ENCODE measurements around the gene TULP4. TPM values are rescaled to one million over a fixed set of nuclear protein-coding genes. Genes with fewer than 3 reads are reported as not detected.
A peak's percentile ranks its signal among the peaks of the same experiment; 100 is the strongest.
"Not testable (repeated sequence)": the region's sequence is repeated elsewhere in the genome, so short reads cannot be mapped to it uniquely, and the experiment has no call there.

The TULP4 gene
- total RNA-seq, 1 experiment from 2014 or later = 69.4 TPM

DNA sequence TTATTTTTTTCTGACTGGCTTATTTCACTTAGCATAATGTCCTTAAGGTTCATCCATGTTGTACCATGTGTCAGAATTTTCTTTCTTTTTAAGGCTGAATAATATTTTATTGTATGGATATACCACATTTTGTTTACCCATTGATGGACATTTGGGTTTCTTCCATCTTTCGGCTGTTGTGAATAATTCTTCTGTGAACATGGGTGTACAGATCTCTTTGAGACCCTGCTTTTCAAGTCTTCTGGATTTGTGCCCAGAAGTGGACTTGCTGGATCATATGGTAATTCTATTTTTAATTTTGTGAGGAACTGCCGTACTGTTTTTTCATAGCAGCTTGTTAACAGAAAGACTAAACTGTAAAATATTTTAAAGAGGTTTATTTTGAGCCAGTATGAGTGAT lies 153.0 kb downstream of the TULP4 start:
- no peak for DNase-seq (ENCODE audit: low read depth)

DNA sequence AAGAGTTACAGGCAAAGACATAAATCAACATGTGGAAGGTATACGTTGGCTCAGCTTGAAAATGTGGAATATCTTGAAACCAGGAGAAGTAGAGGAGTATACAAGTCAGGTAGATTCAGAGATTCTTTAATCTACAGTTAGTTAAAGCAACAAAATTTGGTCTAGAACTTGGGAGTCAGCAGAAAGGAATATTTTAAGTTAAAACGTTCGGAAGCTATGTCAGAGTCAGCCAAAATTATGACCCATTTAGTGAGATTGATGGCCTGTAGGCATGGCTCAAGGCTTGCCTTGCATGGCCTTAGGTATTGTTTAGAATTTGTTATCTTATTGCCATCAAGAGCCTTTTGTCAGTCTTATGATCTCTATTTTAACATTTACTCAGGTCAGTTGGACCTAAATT lies 153.5 kb downstream of the TULP4 start:
- DNase-seq (ENCODE audit: low read depth) = no peak

DNA sequence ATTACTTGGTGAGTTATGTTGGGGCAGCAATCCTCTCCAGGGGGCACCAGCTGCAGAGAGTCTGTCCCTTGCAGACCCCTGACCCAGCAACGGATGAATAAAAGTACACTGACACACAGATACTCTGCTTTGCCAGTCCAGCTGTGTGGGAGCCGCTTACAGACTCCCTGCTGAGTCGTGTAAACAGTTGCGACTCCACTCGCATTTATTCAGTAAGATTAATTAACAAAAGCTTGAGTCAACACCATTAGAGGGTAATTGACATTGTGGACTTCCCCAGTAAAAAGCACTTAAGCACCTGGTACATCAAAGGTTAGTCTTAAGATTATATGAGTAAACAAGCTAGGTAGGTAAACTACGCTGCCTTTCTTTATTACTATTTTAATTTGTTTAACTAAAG lies 155.7 kb downstream of the TULP4 start:
- no peak for DNase-seq (ENCODE audit: low read depth)

DNA sequence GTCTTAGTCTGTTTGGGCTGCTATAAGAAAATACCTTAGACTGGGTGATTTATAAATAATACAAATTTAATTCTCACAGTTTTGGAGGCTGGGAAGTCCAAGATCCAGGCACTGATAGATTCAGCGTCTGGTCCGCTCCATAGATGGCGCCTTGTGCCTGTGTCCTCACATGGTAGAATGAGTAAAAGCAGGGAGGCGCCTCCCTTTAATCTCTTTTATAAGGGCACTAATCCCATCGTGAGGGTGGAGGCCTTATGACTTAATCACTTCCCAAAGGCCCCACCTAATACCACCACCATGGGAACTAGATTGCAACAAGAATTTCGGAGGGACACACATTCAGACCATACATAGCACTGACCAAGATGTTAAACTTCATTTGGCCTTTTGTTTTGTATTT lies 156.4 kb downstream of the TULP4 start:
- no peak for DNase-seq (ENCODE audit: low read depth)

DNA sequence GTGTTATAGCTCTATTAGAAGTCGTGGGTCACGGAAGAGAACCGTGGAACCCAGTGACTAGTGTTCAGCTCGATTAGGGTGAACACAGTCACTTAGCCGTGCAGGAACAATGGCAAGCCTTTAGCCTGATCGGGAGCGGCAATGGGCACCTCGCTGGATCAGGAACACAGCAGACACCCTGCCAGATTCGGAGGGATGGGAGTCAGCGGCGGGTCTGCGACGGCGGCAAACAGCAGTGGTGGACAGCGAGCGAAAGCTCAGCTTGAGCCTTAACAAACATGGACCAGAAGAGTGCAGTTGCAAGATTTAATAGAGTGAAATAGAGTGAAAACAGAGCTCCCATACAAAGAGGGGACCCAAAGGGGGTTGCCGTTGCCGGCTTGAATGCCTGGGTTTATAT lies 157.8 kb downstream of the TULP4 start:
- DNase-seq (ENCODE audit: low read depth) = not testable (repeated sequence)

GRCh38 chr6:158471339-158471738 lies 159.1 kb downstream of the TULP4 start:
- DNase-seq (ENCODE audit: low read depth) = no peak

GRCh38 chr6:158472447-158472846 lies 160.2 kb downstream of the TULP4 start:
- DNase-seq (ENCODE audit: low read depth) = no peak

- DNase-seq (ENCODE audit: low read depth) = peak; percentile 37
Measured at GRCh38 chr6:158474961-158475343, 162.7 kb downstream of the TULP4 start.

GRCh38 chr6:158475344-158476302 lies 163.4 kb downstream of the TULP4 start:
- peak; percentile 63 for DNase-seq (ENCODE audit: low read depth)

- no peak for DNase-seq (ENCODE audit: low read depth)
Measured at GRCh38 chr6:158476389-158476788, 164.1 kb downstream of the TULP4 start.

GRCh38 chr6:158477722-158478121 lies 165.5 kb downstream of the TULP4 start:
- DNase-seq (ENCODE audit: low read depth) = not testable (repeated sequence)

- DNase-seq (ENCODE audit: low read depth) = no peak
Measured at GRCh38 chr6:158480989-158481388, 168.7 kb downstream of the TULP4 start.

DNA sequence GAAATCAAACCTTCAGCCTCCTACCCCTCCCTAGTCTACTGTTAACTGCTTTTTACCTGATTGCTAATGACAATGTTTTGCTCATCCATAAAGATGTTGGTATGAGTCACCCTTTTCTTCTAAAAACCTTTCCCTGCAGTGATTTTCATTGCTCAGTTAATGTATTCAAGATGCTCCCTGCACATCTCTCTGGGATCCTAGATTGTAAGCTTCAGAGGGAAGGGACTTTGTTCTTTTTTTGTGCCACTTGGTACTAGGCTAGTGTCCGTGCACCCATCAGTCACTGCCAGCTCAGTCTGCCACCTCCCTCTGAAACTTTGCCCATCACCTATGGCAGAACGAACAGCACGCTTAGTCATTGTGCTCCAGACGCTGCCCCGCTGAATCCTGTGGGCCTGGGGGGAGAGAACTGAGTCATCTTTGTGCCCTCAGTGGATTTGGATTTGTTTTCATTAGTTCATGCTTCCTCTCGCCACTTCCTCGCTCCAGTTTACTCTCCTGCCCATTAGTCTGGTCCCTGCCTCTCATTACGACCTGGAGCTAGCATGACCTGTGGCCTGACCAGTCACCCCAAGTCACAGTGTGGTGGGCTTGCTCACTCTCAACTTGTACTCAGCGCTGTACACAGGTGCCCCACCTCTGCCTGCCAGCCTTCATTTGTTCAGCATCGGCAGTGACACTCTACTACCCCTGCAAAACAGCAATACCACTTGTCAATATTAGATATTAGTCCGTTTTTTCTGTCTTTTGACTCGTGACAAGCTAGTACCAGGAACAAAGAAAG lies 169.6 kb downstream of the TULP4 start:
- DNase-seq (ENCODE audit: low read depth) = peak; percentile 91

DNA sequence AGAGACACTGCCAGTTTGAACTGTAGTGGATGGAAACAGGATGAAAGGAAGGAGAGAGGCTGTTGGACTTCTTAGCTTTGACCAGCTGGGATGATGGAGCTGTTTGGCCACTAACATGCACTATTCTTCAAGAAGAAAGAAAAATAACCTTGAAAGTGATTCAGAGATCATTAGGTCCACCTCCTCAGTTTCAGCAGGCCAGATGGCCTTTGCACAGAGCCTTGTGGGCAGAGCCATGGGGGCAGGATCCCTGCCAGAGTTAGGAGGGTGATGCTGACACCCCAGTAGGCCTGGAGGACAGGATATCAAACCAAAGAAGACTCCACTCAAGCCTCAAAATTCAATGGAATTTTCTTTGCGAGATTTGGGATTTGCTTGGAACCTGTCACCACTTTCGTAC lies 173.2 kb downstream of the TULP4 start:
- DNase-seq (ENCODE audit: low read depth) = no peak

- no peak for DNase-seq (ENCODE audit: low read depth)
Measured at GRCh38 chr6:158487495-158487894, 175.2 kb downstream of the TULP4 start.

DNA sequence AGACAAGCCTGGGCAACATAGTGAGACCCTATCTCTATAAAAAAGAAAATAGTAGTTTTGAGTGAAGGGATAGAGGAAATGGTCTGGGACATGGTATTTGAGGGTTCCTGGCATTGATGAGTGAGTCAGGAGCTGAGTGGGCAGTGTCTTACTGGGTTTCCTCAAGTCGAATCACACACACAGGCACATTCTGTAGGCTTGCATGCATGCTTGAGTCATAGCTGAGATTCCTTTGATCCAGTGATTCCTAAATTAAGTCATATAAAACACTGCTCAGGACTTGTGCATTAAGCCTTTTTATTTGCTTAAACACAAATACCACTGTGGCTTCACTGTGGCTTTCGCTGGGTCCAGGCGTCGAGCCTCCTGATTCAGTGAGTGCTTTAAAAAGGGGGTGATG lies 175.8 kb downstream of the TULP4 start:
- peak; percentile 89 for DNase-seq (ENCODE audit: low read depth)

- DNase-seq (ENCODE audit: low read depth) = no peak
Measured at GRCh38 chr6:158489441-158489840, 177.2 kb downstream of the TULP4 start.

GRCh38 chr6:158492881-158493280 lies 180.6 kb downstream of the TULP4 start:
- no peak for DNase-seq (ENCODE audit: low read depth)

DNA sequence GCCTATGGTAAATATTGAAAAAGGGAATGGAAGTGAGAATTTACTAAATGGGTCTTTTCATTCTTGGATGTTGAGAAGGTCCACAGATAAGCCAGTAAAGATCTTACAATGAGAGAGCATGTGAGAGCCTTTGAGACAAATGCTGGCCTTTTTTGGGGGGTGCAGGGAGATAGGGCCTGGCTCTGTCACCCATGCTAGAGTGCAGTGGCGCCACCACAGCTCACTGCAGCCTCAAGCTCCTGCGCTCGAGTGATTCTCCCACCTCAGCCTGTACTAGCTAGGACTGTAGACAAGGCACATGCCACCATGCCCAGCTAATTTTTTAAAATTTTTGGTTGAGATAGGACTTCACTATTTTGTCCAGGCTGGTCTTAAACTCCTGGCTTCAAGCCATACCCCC lies 184.4 kb downstream of the TULP4 start:
- DNase-seq (ENCODE audit: low read depth) = no peak

DNA sequence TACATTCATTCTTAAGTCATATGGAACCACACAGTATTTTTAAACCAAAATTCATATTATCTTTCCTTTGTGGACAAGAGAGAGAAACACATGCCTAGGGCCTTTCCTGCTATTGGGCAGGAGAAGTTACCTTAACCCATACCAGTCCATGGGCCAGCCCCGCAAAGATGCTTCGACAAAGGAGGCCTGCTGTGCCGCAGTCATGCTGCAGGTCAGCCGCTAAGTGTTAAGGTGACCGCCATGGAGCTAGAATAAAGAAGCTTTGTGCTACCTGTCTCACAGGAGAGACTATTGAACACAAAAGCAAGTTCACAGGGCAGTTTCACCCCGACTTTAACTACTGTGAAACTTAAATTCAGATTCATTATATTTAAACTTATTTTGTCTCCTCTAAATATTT lies 185.4 kb downstream of the TULP4 start:
- no peak for DNase-seq (ENCODE audit: low read depth)

DNA sequence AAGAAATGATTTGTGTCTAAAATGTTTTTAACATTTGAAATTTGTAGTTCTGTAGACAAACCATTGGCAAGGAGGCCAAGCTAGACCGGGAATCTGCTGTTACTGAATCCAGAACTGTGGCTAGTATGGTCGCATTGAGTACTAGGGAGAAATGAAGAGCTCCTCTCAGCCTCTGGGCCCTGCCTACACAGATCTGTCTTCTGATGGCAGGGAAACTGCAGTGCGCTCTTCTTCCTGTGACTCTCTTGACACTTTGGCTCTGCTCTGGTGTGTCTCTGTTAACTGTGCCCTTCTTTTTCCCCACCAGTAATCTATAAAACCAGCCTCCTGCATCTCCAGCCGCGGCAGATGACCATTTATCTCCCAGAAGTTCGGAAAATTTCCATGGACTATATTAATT lies 186.1 kb downstream of the TULP4 start:
- no peak for DNase-seq (ENCODE audit: low read depth)

DNA sequence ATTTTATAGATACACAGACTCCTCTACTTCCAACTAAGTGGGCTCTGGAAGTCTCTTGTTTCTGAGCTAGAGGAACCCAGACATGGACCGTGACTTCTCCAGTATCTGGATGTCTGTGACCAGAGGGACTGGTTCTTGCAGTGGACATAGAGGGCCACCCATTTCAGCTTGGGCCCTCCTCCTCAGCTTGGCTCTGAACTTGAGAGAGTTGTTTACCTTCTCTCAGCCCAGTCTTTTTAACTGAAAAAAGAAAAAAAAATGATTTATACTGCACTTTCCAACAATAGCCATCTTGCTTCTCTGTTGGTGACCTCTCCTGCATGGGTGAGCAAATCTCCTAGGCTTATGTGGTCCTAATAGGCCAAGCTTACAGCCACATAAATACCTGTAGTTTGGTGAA lies 187.3 kb downstream of the TULP4 start:
- DNase-seq (ENCODE audit: low read depth) = no peak

Data from Daoy (cell line).